ENCODE data around the gene CACNG6.

DNA sequence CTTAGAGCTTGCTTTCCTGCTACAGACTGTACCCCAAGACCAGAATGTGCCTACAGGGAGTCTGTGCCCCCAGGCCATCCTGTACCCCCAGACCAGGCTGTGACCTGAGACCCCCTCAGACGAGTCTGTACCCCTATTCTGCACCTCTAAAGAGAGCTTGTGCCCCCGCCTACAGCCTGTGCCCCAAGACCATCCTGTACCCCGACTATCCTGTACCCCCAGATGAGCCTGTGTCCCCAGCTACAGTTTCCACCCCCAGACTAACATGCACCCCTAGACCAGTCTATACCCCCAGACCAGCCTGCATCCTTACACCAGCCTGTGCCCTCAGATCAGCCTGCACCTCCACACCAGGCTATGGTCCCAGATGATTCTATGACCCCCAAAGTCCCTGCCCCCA is 2.0 kb downstream of the CACNG6 start:
- TF ChIP-seq RNF2 (conservative IDR thresholded peaks at IDR 0.05; ENCODE audit: low read depth) (no peak), RBM22 (optimal IDR thresholded peaks at IDR 0.05; ENCODE audit: low read length) (no peak), ZNF747 (CRISPR knock-in tag; IDR thresholded peaks at IDR 0.05; ENCODE audit: borderline replicate concordance) (no peak), ZFP37 (CRISPR knock-in tag; IDR thresholded peaks at IDR 0.05; ENCODE audit: borderline replicate concordance) (no peak), ZNF775 (CRISPR knock-in tag; IDR thresholded peaks at IDR 0.05; ENCODE audit: borderline replicate concordance) (no peak), DR1 (CRISPR knock-in tag; IDR thresholded peaks at IDR 0.05) (no peak), MBD4 (IDR thresholded peaks at IDR 0.05; ENCODE audit: borderline replicate concordance, low read length) (no peak), BHLHE40 (IDR thresholded peaks at IDR 0.05; ENCODE audit: low read length) (no peak), CHD4 (IDR thresholded peaks at IDR 0.05; ENCODE audit: borderline replicate concordance, low read length) (no peak), RAD21 (CRISPR knock-in tag; IDR thresholded peaks at IDR 0.05) (no peak)
- TF ChIP-seq, protein P1, sequence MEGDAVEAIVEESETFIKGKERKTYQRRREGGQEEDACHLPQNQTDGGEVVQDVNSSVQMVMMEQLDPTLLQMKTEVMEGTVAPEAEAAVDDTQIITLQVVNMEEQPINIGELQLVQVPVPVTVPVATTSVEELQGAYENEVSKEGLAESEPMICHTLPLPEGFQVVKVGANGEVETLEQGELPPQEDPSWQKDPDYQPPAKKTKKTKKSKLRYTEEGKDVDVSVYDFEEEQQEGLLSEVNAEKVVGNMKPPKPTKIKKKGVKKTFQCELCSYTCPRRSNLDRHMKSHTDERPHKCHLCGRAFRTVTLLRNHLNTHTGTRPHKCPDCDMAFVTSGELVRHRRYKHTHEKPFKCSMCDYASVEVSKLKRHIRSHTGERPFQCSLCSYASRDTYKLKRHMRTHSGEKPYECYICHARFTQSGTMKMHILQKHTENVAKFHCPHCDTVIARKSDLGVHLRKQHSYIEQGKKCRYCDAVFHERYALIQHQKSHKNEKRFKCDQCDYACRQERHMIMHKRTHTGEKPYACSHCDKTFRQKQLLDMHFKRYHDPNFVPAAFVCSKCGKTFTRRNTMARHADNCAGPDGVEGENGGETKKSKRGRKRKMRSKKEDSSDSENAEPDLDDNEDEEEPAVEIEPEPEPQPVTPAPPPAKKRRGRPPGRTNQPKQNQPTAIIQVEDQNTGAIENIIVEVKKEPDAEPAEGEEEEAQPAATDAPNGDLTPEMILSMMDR (CRISPR knock-in tag; IDR thresholded peaks at IDR 0.05): no peak

Measured in HepG2 (cell line).